Activated CD4-positive, alpha-beta T cell treated with anti-CD3 and anti-CD28 coated beads, Interleukin-2, amount 10 ng/mL, durations not matched to agents 7 days and 5 days (primary cell): ENCODE data around the gene SLC6A15. TPM values are rescaled to one million over a fixed set of nuclear protein-coding genes. Genes with fewer than 3 reads are reported as not detected.

ENCODE experiments used
- CTCF ChIA-PET: fragments of 350-600 bp; sonication (Branson Sonifier 250); formaldehyde crosslinking; loops from one replicate; lab custom pipeline; 2021; ENCODE audit warnings: antibody characterized with exemption; lab: Charles Lee
- POLR2A ChIA-PET: fragments of 350-600 bp; sonication (Branson Sonifier 250); formaldehyde crosslinking; loops from one replicate; lab custom pipeline; 2021; ENCODE audit warnings: antibody characterized with exemption; lab: Charles Lee
- DNase-seq: peaks from one replicate; pipeline ENCODE4 v3.0.0-alpha.2; 2020
- H3K27ac Mint-ChIP-seq: one replicate; pipeline ENCODE4 v1.8.0; 2021; ENCODE audit warnings: mild to moderate bottlenecking, moderate library complexity, mixed read lengths
- H3K27me3 Mint-ChIP-seq: one replicate; pipeline ENCODE4 v1.8.0; 2021; ENCODE audit warnings: mixed read lengths
- H3K36me3 Mint-ChIP-seq: one replicate; pipeline ENCODE4 v1.8.0; 2021; ENCODE audit warnings: low read depth, mixed read lengths
- H3K4me1 Mint-ChIP-seq: one replicate; pipeline ENCODE4 v1.8.0; 2021; ENCODE audit warnings: mixed read lengths
- H3K4me3 Mint-ChIP-seq: one replicate; pipeline ENCODE4 v1.8.0; 2021; ENCODE audit warnings: mild to moderate bottlenecking, moderate library complexity, mixed read lengths
- H3K9me3 Mint-ChIP-seq: one replicate; pipeline ENCODE4 v1.8.0; 2021; ENCODE audit warnings: mixed read lengths
- total RNA-seq, 2 experiments: library from RNA; stranded (reverse); gene quantifications; one replicate each; pipeline ENCODE4 v1.2.3, GENCODE V29; 2021

Gene SLC6A15
- total RNA-seq, 2 experiments from 2014 or later: not detected

DNA sequence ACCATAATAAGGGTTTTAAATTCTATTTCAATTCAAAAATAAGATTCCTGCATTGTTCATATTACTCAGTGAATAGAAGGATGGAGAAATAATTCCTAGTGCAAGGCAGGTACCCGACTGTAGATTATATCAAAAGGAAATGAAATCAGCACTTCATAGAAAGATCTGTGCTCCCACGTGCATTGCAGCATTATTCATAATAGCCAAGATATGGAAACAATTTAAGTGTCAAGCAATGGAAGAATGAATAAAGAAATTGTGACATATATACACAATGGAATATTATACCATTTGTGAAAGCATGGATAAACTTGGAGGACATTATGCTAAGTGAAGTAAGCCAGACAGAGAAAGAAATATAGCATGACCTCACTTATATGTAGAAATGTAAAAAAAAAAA, 53.8 kb downstream of the SLC6A15 start:
- H3K36me3 Mint-ChIP-seq: no peaks in the 10 kb centered on the region
- H3K27ac Mint-ChIP-seq: no peak overlapping the region
- no peak for DNase-seq
- no peaks in the 10 kb centered on the region for H3K4me1 Mint-ChIP-seq
- ChIA-PET POLR2A (no interaction called here), CTCF (no interaction called here)
- H3K9me3 Mint-ChIP-seq: no peaks in the 10 kb centered on the region
- peaks cover 3% of the 10 kb centered on the region for H3K27me3 Mint-ChIP-seq
- no peak overlapping the region for H3K4me3 Mint-ChIP-seq

DNA sequence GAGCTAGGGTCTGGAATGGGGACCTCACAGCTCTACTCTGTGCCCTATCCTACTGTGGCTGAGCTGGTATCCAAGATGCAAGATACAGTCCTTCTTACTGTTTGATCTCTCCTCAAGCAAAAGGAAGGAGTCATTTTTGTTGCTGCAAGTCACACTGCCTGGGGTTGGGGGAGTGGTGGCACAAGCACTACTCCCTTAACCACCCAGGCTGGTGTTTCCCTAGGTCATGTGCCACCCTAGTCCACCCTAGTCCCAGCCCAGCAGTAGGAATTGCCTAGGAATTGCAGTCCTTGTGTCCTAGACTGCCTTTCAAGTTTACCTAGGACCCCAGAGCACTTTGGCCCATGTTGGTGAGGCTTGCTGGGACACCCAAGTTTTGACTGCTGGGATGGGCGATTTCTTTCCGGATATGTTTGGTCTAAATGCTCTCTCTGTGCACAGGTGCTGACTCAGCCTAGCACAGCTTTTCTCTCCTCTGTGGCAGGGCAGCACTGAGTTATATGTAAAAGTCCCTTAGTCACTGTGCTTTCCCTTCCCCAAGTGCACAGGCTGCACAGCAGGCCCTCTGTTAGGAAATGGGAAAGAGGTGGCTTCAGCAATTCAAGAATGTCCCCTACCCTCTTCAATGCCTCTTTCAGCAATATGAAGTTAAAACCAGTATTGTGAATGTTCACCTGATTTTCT, 54.9 kb downstream of the SLC6A15 start:
- POLR2A ChIA-PET: no interaction called here
- no peaks in the 10 kb centered on the region for H3K4me1 Mint-ChIP-seq
- no peaks in the 10 kb centered on the region for H3K36me3 Mint-ChIP-seq
- H3K27ac Mint-ChIP-seq: no peak overlapping the region
- H3K4me3 Mint-ChIP-seq: no peak overlapping the region
- CTCF ChIA-PET: no interaction called here
- no peak for DNase-seq
- peaks cover 3% of the 10 kb centered on the region for H3K27me3 Mint-ChIP-seq
- H3K9me3 Mint-ChIP-seq: no peaks in the 10 kb centered on the region

DNA sequence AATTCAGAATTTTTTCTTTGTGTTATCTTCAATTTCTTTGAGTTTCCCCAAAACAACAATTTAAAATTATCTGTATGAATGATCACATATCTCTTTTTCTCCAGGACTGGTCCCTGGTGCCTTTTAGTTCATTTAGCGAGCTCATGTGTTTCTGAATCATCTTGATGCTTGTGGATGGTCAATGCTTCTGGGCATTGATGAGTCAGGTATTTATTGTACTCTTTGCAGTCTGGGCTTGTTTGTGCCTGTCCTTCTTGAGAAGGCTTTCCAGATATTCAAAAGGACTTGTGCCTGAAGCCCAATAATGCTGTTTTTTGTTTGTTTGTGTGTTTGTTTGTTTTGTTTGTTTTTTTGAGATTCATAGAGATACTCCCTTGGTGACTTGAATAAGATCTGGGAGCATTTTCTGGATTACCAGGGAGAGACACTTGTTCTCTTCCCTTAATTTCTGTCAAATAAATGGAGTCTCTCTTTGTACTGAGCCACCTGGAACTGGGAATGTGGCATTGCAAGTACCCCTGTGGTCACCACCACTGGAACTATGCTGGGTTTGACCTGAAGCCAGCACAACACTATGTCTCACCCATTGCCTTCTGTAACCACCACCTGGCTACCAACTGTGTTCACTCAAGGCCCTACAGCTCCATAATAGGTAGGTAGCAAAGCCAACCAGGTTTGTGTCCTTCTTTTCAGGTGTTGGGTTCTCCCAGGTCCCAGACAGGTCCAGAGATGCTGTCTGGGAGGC, 56.3 kb downstream of the SLC6A15 start:
- peaks cover 3% of the 10 kb centered on the region for H3K27me3 Mint-ChIP-seq
- CTCF ChIA-PET: no interaction called here
- H3K4me1 Mint-ChIP-seq: no peaks in the 10 kb centered on the region
- no peaks in the 10 kb centered on the region for H3K36me3 Mint-ChIP-seq
- H3K27ac Mint-ChIP-seq: no peak overlapping the region
- POLR2A ChIA-PET: no interaction called here
- no peak overlapping the region for H3K4me3 Mint-ChIP-seq
- no peak for DNase-seq
- no peaks in the 10 kb centered on the region for H3K9me3 Mint-ChIP-seq

DNA sequence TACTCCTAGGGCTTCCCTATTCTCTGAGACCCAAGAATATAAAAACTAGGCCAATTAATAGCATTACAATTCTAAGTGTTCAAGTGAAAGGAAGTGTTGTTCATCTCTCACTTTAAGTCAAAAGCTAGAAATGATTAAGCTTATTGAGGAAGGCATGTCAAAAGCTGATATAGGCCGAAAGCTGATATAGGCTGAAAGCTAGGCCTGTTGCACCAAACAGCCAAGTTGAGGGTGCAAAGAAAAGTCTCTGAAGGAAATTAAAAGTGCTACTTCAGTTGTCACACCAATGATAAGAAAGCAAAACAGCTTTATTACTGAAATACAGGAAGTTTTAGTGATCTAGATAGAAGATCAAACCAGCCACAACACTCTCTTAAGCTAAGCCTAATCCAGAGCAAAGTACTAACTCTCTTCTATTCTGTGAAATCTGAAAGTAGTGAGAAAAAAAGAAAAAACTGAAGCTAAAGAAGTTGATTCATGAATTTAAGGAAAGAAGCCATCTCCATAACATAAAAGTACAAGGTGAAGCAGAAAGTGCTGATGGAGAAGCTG, 68.9 kb downstream of the SLC6A15 start:
- H3K4me3 Mint-ChIP-seq: no peak overlapping the region
- no peaks in the 10 kb centered on the region for H3K27me3 Mint-ChIP-seq
- POLR2A ChIA-PET: no interaction called here
- DNase-seq: no peak
- no peaks in the 10 kb centered on the region for H3K9me3 Mint-ChIP-seq
- H3K4me1 Mint-ChIP-seq: peaks cover 9% of the 10 kb centered on the region
- H3K36me3 Mint-ChIP-seq: no peaks in the 10 kb centered on the region
- CTCF ChIA-PET: interaction anchor here (0.7 kb wide), 1 partner anchor 172 kb away, joined by 3 read pairs; no protein-coding TSS in a partner anchor
- no peak overlapping the region for H3K27ac Mint-ChIP-seq

DNA sequence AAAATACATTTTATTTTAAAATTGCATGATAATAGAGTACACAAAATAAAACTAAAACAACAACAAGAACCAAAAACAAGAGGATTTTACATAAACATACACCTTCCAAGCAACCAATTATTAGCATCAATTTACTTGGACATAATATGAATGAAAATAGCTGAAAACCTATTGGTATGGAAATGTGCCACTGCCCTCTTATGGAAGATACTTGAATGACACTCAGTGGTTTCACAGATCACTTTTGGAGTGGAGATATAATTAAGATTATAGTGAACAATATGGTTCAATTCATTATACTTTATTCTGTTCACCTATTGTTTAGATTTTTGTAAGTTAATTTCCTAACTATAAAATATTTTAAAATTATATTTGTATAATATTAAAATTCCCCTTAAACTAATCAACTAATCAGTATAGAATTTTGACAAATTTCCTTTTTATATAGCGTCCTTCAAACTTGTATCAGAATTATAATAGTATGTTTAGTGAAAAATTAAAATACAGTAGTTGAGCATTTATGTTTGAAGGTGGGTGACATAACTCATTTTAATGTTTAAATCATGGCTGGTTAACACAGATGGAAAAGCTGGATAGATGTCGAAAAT, 70.1 kb downstream of the SLC6A15 start:
- Mint-ChIP-seq H3K4me3 (no peak overlapping the region), H3K4me1 (peaks cover 9% of the 10 kb centered on the region), H3K36me3 (no peaks in the 10 kb centered on the region), H3K27me3 (no peaks in the 10 kb centered on the region), H3K9me3 (no peaks in the 10 kb centered on the region), H3K27ac (no peak overlapping the region)
- POLR2A ChIA-PET: no interaction called here
- peak; percentile 21 for DNase-seq
- CTCF ChIA-PET: no interaction called here

DNA sequence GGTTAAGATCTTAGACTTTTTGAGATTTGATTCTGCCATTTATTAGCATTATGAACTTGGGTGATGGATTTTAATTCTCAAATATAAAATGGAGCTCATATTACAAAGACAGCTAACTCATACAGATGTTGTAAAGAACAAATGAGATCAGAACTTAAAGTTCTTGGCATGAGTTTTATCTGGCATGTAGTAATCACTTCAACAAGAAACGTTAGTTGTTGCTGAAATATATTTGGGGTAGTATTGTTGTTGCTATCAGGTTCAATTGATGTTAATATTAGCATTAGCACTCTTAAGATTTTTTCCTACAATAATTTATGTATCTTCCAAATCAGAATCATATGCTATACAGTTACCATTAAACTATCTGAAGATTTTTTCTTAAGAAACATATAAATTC, 71.0 kb downstream of the SLC6A15 start:
- ChIA-PET CTCF (no interaction called here), POLR2A (no interaction called here)
- Mint-ChIP-seq H3K27me3 (no peaks in the 10 kb centered on the region), H3K9me3 (no peaks in the 10 kb centered on the region), H3K36me3 (no peaks in the 10 kb centered on the region), H3K4me1 (peaks cover 9% of the 10 kb centered on the region), H3K4me3 (no peak overlapping the region), H3K27ac (no peak overlapping the region)
- no peak for DNase-seq

DNA sequence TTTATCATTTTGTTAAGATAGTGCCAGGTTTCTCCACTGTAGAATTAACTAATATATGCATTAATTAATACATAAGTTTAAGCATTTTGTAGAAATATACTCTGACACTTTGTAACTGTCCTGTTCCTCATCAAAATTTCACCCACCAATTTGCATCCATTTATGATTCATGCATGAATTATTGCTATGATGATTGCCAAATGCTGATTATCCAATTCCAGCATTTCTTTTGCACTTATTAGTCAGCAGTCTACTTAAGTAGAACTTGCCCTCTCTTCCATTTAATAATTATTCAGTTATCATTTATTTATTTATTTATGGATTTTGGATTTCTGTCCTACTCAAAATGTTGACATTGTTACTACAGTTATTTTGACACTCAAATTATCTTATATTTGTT, 72.2 kb downstream of the SLC6A15 start:
- no peak for DNase-seq
- Mint-ChIP-seq H3K4me1 (peaks cover 9% of the 10 kb centered on the region), H3K9me3 (no peaks in the 10 kb centered on the region), H3K4me3 (no peak overlapping the region), H3K27ac (no peak overlapping the region), H3K36me3 (no peaks in the 10 kb centered on the region), H3K27me3 (no peaks in the 10 kb centered on the region)
- ChIA-PET POLR2A (no interaction called here), CTCF (no interaction called here)

DNA sequence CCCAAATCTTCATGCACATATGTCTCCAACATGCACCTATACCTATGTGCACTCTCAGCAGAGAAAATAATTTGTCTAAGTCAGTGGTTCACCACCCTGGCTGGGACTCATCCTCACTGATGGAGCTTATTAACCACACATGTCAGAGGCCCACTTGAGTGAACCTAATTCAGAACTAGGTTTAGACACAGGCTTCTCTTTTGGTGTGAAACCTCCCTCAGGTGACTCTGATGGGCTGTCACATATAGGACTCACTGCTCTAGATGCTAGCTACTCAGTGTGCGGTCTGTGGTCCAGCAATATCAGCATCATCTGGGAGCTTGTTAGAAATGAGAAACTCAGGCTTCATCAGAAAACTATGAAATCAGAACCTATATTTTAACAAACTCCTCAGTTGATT, 85.7 kb downstream of the SLC6A15 start:
- H3K27me3 Mint-ChIP-seq: no peaks in the 10 kb centered on the region

DNA sequence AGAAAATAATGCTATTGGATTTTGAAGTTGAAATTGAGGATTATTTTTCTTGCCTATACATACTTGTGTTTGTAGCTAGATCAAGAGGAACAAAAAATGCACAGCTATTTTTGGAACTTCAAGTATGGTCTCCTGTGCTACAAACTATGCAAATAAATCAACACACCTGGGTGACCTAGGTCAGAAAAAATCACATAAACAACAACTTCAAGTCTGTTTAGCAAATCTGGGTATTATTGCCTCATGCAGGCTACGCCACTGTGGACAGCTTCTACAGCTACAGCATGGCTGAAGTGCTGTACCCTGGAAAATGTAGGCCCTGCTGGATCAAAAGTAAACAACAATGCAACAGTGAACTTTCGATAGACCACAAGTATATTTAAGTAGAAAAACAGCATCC, 87.5 kb downstream of the SLC6A15 start:
- ChIA-PET POLR2A (no interaction called here), CTCF (no interaction called here)
- H3K27ac Mint-ChIP-seq: no peak overlapping the region
- no peak for DNase-seq
- H3K9me3 Mint-ChIP-seq: no peaks in the 10 kb centered on the region
- H3K4me3 Mint-ChIP-seq: no peak overlapping the region
- H3K27me3 Mint-ChIP-seq: no peaks in the 10 kb centered on the region
- no peaks in the 10 kb centered on the region for H3K4me1 Mint-ChIP-seq
- no peaks in the 10 kb centered on the region for H3K36me3 Mint-ChIP-seq

More for the DNA sequence above, 85.7 kb downstream of the SLC6A15 start:
- no peaks in the 10 kb centered on the region for H3K36me3 Mint-ChIP-seq
- H3K9me3 Mint-ChIP-seq: no peaks in the 10 kb centered on the region
- no peaks in the 10 kb centered on the region for H3K4me1 Mint-ChIP-seq
- ChIA-PET POLR2A (no interaction called here), CTCF (no interaction called here)
- no peak for DNase-seq
- no peak overlapping the region for H3K4me3 Mint-ChIP-seq
- no peak overlapping the region for H3K27ac Mint-ChIP-seq

DNA sequence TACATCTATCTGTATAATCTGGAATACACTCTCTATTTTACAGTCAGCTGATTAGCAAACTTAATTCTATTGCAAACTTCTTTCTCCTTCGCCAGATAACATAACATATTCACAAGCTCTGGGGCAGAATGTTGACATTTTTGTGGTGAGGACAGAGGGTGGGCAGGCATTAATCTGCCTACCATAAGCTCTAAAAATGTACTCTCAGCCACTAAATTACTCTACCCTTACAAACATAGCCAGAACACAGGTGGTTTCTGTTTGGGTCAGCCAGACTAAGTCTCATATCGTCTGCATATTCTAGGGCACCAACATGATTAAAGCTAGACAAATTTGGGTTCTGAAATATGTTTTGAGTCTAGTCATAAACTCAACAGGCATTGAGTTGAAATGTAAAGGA, 90.1 kb downstream of the SLC6A15 start:
- H3K4me3 Mint-ChIP-seq: no peak overlapping the region
- no peaks in the 10 kb centered on the region for H3K9me3 Mint-ChIP-seq
- ChIA-PET CTCF (no interaction called here), POLR2A (no interaction called here)
- H3K27ac Mint-ChIP-seq: no peak overlapping the region
- H3K36me3 Mint-ChIP-seq: no peaks in the 10 kb centered on the region
- H3K4me1 Mint-ChIP-seq: no peaks in the 10 kb centered on the region
- H3K27me3 Mint-ChIP-seq: no peaks in the 10 kb centered on the region
- DNase-seq: no peak

DNA sequence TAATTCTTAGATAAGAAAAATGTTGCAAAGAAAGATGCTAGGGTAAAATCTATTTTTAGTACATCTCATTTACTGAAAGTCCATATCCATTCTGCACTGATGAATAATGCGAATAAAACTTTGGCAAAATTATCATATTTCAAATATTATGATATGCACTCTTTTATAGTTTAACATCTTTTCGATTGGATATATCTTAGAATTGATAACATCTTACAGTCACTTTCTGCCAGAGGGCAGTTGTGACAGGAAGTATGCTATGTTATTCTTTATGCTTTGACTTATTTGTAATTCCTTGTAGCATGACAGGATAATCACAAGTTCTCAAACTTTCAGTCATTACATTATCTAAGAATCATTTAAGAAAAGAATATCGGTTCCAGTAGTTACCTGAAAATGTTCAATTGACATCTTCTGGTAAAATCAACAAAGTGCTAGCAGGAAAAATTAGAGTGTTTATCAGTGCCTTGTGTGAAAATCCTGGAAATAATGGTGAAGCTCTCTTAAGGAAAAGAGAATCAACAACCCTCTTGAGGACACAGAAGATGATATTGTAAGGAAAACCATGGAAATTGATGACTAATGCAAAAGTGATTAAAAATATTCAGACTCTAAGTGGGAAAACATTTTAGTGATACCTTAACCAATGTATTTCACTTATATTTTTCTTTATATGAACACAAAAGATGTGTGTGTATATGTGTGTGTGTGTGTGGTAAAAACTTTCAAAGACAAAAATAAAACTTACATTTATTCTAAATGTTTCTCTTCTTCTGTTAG, 95.5 kb downstream of the SLC6A15 start:
- DNase-seq: no peak
- POLR2A ChIA-PET: no interaction called here

DNA sequence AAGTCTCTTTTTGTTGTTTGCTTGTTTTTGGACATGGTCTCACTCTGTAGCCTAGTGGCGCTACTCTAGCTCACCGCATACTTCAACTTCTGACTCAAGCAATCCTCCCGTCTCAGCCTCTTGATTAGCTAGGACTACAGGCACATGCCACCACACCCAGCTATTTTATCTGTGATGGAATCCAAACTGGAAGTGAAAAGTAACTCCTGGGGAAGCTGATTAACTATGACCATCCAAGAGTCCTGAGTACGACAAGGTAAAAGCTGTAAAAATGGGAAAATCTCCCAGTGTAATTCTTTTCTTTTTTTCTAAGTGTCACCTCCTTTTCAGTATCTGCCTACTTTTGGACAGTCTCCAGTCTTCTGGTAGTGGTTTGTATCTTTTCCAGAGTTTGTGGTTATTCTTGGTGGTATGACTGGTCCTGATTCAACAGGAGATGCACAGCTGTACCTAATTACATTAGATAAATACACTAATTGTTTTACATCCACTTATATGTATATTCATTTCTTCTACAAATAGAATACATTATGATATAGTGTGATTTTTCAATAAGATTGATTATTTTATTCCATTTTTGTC, 97.8 kb downstream of the SLC6A15 start:
- Mint-ChIP-seq H3K4me1 (no peaks in the 10 kb centered on the region), H3K4me3 (no peak overlapping the region), H3K36me3 (no peaks in the 10 kb centered on the region), H3K9me3 (no peaks in the 10 kb centered on the region), H3K27ac (no peak overlapping the region), H3K27me3 (no peaks in the 10 kb centered on the region)
- DNase-seq: no peak
- CTCF ChIA-PET: no interaction called here
- POLR2A ChIA-PET: no interaction called here

More for the DNA sequence above, 95.5 kb downstream of the SLC6A15 start:
- Mint-ChIP-seq H3K9me3 (no peaks in the 10 kb centered on the region), H3K4me1 (no peaks in the 10 kb centered on the region), H3K27me3 (no peaks in the 10 kb centered on the region), H3K27ac (no peak overlapping the region), H3K36me3 (no peaks in the 10 kb centered on the region), H3K4me3 (no peak overlapping the region)
- CTCF ChIA-PET: no interaction called here
